Muscle of leg (tissue), 11 donors: ENCODE results near the gene TRNAU1AP. TPM values are rescaled to one million over a fixed set of nuclear protein-coding genes. Genes with fewer than 3 reads are reported as not detected.
"Not testable (repeated sequence)": the region's sequence is repeated elsewhere in the genome, so short reads cannot be mapped to it uniquely, and the experiment has no call there.

Source experiments
- DNase-seq: peaks from one replicate; pipeline ENCODE4 v3.0.0; 2013
- H3K27ac ChIP-seq: one replicate; pipeline ENCODE4 v1.5.1; 2013; ENCODE audit warnings: mild to moderate bottlenecking, low read length, control low read depth
- H3K27me3 ChIP-seq: one replicate; pipeline ENCODE4 v1.6.1; 2013; ENCODE audit warnings: low read length; ENCODE audit not compliant: control insufficient read depth, insufficient read depth
- H3K36me3 ChIP-seq: one replicate; pipeline ENCODE4 v1.6.1; 2013; ENCODE audit warnings: low read length; ENCODE audit not compliant: control insufficient read depth, insufficient read depth
- H3K4me1 ChIP-seq: one replicate; pipeline ENCODE4 v1.6.1; 2013; ENCODE audit warnings: low read length; ENCODE audit not compliant: control insufficient read depth, insufficient read depth
- H3K4me3 ChIP-seq: one replicate; pipeline ENCODE4 v1.5.1; 2013; ENCODE audit warnings: low read length, control low read depth
- H3K9me3 ChIP-seq: replicated peaks from 2 replicates; pipeline ENCODE4 v1.6.1; 2013; ENCODE audit warnings: low read depth, low read length; ENCODE audit not compliant: control insufficient read depth
- WGBS: methylation state at CpG from one replicate; pipeline ENCODE4 v1.1.5; 2013; ENCODE audit warnings: missing lambda C conversion rate; ENCODE audit not compliant: insufficient coverage; 5-methylcytosine and 5-hydroxymethylcytosine counted together
- polyA plus RNA-seq, 8 donors: library from polyadenylated mRNA; unstranded; fragments of 120-200 nt; gene quantifications; one replicate each; pipeline versions ENCODE4 v1.2.1 to v1.2.3, GENCODE V29; 2013; ENCODE audit warnings: inconsistent platforms in 1 of 8, low replicate concordance in 1 of 8; ENCODE audit not compliant: insufficient read length in 8 of 8, insufficient read depth in 1 of 8
- total RNA-seq: library from RNA; stranded (reverse); fragments of 120-200 nt; gene quantifications from one replicate; pipeline ENCODE4 v1.2.4, GENCODE V29; 2013

TRNAU1AP gene
- total and polyA plus RNA-seq, 9 donors = 18.8 to 28.9 (median 20.5) TPM

DNA sequence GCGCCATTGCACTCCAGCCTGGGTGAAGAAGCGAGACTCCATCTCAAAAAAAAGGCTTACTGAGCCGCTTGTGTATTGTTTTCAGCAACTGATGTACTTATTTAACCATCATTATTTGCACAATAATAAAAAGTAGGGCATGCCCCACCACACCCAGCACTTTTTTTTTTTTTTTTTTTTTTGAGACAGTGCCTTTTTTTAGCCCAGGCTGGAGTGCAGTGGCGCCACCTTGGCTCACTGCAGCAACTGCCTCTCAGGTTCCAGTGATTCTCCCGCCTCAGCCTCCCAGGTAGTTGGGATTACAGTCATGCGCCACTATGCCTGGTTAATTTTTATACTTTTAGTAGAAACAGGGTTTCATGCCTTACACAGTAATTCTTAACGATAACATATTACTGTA lies 12.2 kb upstream of the TRNAU1AP start:
- Histone ChIP-seq H3K4me1 (peaks cover 14% of the 10 kb centered on the region), H3K9me3 (no peaks in the 10 kb centered on the region), H3K27me3 (no peaks in the 10 kb centered on the region), H3K36me3 (peaks cover 28% of the 10 kb centered on the region), H3K4me3 (no peak overlapping the region), H3K27ac (no peak overlapping the region)
- DNase-seq = no peak
- 100% methylated on average over 1 of the region's 7 CpGs for WGBS

- not testable (repeated sequence) for H3K9me3 ChIP-seq, DNase-seq, H3K27me3 ChIP-seq, H3K4me3 ChIP-seq, H3K27ac ChIP-seq
- peaks cover 19% of the 10 kb centered on the region for H3K36me3 ChIP-seq
- peaks cover 14% of the 10 kb centered on the region for H3K4me1 ChIP-seq
- 80% methylated on average over 2 of the region's 8 CpGs for WGBS
These were observed 11.4 kb upstream of the TRNAU1AP start for GRCh38 chr1:28541414-28542015.

DNA sequence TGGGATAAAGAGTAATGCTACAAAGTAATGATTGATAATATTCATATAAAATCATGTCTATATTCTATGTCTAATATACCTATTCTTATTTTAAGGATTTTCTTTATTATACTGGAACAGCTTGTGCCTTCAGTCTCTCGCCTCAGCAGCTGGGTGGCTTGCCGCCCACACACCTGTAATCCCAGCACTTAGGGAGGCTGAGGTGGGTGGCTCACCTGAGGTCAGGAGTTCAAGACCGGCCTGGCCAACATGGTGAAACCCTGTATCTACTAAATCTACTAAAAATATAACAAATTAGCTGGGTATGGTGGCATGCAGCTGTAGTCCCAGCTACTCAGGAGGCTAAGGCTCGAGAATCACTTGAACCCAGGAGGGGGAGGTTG lies 7.6 kb upstream of the TRNAU1AP start:
- Histone ChIP-seq H3K27me3 (peaks cover 2% of the 10 kb centered on the region), H3K27ac (no peak overlapping the region), H3K4me1 (no peaks in the 10 kb centered on the region), H3K4me3 (no peak overlapping the region), H3K36me3 (no peaks in the 10 kb centered on the region), H3K9me3 (no peaks in the 10 kb centered on the region)
- DNase-seq = no peak
- no CpG with 5 or more reads among the region's 4 CpGs for WGBS

- 100% methylated on average over 1 of the region's 3 CpGs for WGBS
- Histone ChIP-seq H3K27ac (no peak overlapping the region), H3K4me3 (no peak overlapping the region), H3K36me3 (no peaks in the 10 kb centered on the region), H3K4me1 (peaks cover 3% of the 10 kb centered on the region), H3K27me3 (peaks cover 2% of the 10 kb centered on the region), H3K9me3 (no peaks in the 10 kb centered on the region)
- no peak for DNase-seq
These were observed 4.6 kb upstream of the TRNAU1AP start for GRCh38 chr1:28548318-28548717.

DNA sequence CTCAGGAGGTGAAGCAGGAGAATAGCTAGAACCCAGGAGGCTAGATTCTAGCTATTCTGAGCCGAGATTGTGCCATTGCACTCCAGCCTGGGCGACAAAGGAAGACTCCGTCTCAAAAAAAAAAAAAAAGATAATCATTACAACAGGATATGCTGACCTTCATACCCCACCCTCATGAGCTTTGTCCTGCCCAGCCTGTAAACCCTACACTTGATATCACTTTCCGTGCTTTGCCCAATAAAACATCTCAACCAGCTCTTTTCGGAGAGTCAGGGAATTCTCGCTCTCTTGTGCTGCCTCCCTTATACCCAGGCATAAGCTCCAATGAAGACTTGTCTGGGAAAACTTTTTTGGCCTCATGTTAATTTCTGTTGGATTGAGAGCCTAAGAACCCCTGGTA lies 1.5 kb upstream of the TRNAU1AP start:
- peaks cover 8% of the 10 kb centered on the region for H3K4me1 ChIP-seq
- H3K27ac ChIP-seq = no peak overlapping the region
- no peaks in the 10 kb centered on the region for H3K9me3 ChIP-seq
- peaks cover 6% of the 10 kb centered on the region for H3K36me3 ChIP-seq
- whole genome bisulfite sequencing = 75% methylated on average over 3 of the region's 6 CpGs
- H3K27me3 ChIP-seq = peaks cover 2% of the 10 kb centered on the region
- no peak overlapping the region for H3K4me3 ChIP-seq
- DNase-seq = no peak

DNA sequence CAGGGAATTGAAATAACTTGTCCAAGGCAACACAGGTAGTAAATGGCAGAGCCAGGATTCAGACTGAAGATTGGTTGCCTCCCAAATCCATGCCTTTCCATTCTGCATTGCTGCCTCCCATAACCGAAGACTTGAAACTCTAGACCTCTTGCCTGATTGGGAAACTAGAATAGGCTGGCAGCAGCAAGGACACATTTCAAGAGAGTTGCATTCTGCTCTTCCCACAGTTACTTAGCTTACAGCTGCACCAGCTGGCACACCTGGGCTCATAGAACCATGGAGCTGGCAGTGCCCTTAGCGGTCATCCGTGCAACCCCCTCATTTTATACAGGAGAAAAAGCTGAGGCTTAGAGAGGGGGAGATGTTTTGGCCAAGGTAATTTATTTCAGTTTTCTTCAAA lies 8.0 kb downstream of the TRNAU1AP start:
- DNase-seq = no peak
- H3K4me3 ChIP-seq = no peak overlapping the region
- H3K27me3 ChIP-seq = no peaks in the 10 kb centered on the region
- WGBS = 83% methylated on average over 1 of the region's 3 CpGs
- H3K4me1 ChIP-seq = no peaks in the 10 kb centered on the region
- H3K9me3 ChIP-seq = no peaks in the 10 kb centered on the region
- no peak overlapping the region for H3K27ac ChIP-seq
- peaks cover 63% of the 10 kb centered on the region for H3K36me3 ChIP-seq

DNA sequence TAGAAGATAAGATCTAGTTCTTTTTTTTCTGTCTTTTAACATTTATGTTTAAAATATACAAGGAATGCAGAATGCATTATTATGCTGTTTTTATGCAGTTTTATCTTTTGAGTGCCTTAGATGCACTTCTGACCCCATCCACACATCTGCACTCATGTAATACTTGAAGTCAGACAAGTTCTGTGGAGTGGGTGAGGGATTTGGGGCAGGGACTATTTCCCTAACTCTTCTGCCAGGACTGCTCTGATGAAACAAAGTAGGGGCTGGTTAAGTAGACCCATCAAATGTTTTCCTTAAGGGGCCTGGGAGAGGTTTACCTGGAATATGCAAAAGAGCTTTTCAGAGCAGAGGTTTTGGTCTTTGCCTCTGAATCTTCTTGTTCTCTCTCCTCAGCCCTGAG lies 11.4 kb downstream of the TRNAU1AP start:
- peaks cover 79% of the 10 kb centered on the region for H3K36me3 ChIP-seq
- H3K27me3 ChIP-seq = no peaks in the 10 kb centered on the region
- H3K4me1 ChIP-seq = no peaks in the 10 kb centered on the region
- no peak overlapping the region for H3K27ac ChIP-seq
- H3K9me3 ChIP-seq = no peaks in the 10 kb centered on the region
- DNase-seq = no peak
- H3K4me3 ChIP-seq = no peak overlapping the region

- Histone ChIP-seq H3K9me3 (no peaks in the 10 kb centered on the region), H3K4me1 (no peaks in the 10 kb centered on the region), H3K36me3 (peaks cover 73% of the 10 kb centered on the region), H3K27me3 (no peaks in the 10 kb centered on the region), H3K4me3 (no peak overlapping the region), H3K27ac (no peak overlapping the region)
- WGBS = 100% methylated on average over 6 of the region's 7 CpGs
- no peak for DNase-seq
These were observed 12.2 kb downstream of the TRNAU1AP start for GRCh38 chr1:28565040-28565439.

GRCh38 chr1:28565726-28566125 lies 12.8 kb downstream of the TRNAU1AP start:
- H3K4me1 ChIP-seq = no peaks in the 10 kb centered on the region
- H3K36me3 ChIP-seq = peaks cover 68% of the 10 kb centered on the region
- H3K9me3 ChIP-seq = no peaks in the 10 kb centered on the region
- H3K27ac ChIP-seq = no peak overlapping the region
- H3K27me3 ChIP-seq = no peaks in the 10 kb centered on the region
- 100% methylated on average over 3 of the region's 6 CpGs for WGBS
- no peak overlapping the region for H3K4me3 ChIP-seq
- no peak for DNase-seq

DNA sequence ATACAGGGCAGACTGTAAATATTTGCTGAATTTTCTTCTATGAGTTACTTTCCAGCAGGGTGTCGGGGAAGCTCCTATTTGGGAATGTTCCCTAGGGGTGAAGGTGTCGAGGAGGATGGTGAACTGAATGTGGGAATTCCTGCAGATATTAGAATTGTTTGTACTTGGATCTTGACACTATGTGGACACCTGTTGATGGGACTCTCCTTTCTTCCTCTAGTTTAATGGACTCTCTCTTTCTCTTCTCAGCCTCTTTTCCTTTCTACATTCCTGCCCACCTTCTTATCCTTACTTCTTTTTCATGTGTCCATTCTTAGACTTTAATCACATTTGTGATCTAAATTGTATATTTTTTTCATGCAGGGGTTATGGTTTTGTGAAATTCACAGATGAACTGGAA lies 14.0 kb downstream of the TRNAU1AP start:
- peaks cover 69% of the 10 kb centered on the region for H3K36me3 ChIP-seq
- H3K4me3 ChIP-seq = no peak overlapping the region
- 80% methylated on average over 1 of the region's 2 CpGs for WGBS
- no peak for DNase-seq
- H3K4me1 ChIP-seq = no peaks in the 10 kb centered on the region
- H3K27me3 ChIP-seq = no peaks in the 10 kb centered on the region
- H3K27ac ChIP-seq = no peak overlapping the region
- no peaks in the 10 kb centered on the region for H3K9me3 ChIP-seq

DNA sequence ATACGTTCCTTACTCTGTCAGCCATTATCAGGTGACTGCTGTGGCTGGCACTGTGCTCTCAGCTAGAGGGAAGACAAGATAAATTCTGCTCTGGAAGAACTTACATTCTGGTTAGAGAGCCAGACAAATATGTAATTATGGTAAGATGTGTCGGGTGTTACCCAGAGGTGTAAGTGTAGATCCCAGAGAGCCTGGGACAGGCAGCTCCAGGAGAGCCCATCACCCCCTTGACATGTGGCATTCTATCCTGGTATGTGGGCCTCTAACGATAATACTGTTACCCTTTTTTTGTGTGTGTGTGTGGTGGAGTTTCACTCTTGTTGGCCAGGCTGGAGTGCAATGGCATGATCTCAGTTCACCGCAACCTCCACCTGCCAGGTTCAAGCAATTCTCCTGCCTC lies 19.0 kb downstream of the TRNAU1AP start:
- H3K4me3 ChIP-seq = no peak overlapping the region
- no peak overlapping the region for H3K27ac ChIP-seq
- H3K36me3 ChIP-seq = peaks cover 50% of the 10 kb centered on the region
- no peak for DNase-seq
- no peaks in the 10 kb centered on the region for H3K4me1 ChIP-seq
- WGBS = 100% methylated on average over 2 of the region's 4 CpGs
- no peaks in the 10 kb centered on the region for H3K9me3 ChIP-seq
- no peaks in the 10 kb centered on the region for H3K27me3 ChIP-seq
